ENCODE measurements around the gene DRAM2. TPM values are rescaled to one million over a fixed set of nuclear protein-coding genes. Genes with fewer than 3 reads are reported as not detected.
A peak's percentile ranks its signal among the peaks of the same experiment; 100 is the strongest.

Gene DRAM2
- 17.2 and 24.7 TPM in 2 replicates for total RNA-seq (2014; rRNA removed; shearing (Covaris generic))
- 27.7 and 31.5 TPM in 2 replicates for polyA plus RNA-seq (2015; cell fraction: cytosol; rRNA removed)
- 23.6 and 28.2 TPM in 2 replicates for polyA plus RNA-seq (2015; cell fraction: nucleus; rRNA removed)

DNA sequence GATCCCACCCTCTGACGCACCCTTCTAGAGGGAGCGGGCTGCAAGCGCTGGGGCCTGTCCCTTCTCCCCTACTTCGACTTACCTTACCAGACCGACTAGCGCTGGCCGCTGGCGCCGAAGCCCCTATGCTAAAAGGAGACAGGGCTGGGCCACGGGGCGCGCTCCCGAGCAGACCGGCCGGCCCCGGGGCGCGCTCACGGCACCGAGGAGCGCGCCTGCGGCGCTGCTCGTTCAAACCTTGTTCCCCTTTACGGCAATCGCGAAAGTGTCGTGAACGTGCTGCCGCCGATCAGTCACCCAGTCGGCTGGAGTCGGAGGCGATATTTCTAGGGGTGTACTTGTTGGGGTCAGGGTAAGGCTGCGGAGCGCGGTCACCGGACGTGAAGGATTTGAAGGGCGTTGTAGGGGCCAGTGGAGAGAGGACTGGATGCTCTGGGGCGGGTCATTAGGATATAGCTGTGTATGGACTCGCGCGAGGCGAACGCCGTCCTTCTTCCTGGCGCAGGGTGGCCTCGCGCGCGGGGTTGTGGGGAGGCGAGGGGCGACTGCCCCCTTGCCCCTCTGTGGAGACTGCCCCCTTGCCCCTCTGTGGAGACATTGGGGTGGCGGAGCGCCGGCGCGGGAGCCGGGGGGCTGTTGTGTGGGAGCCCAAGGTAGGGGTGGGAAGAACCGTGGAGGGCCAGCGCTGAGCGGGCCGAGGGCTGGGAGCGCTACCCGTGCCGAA is at the start of gene DRAM2, which contains the start of gene CEPT1:
DRAM2 (minus strand) TSS at position 138 of the 724 bp plus-strand sequence. CDS start 8,539 bp downstream, outside the sequence.
CEPT1 (plus strand) TSS at position 268 of the 724 bp plus-strand sequence. CDS start 7,492 bp downstream, outside the sequence.
- peak; percentile 96 for DNase-seq (ENCODE audit: low read depth)

DNA sequence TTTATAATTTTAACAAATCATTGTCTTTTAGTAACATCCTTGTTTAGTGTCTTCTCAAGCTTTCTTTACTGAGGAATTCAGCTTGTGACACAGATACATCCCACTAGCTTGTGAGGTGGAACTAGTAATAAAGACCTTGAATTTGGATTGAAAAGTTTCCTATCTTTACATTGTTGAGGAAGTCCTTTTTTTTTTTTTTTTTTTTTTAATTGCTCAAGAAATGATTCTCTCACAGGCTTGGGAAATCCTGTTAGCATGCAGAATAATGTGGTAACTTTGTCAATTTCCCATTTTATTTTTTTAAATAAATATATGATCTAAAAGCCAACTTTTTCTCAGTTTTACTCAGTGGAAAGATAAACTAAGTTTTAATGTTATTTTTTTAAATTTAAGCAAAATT is 44.8 kb upstream of the DRAM2 start:
- DNase-seq (ENCODE audit: low read depth) = no peak

DNA sequence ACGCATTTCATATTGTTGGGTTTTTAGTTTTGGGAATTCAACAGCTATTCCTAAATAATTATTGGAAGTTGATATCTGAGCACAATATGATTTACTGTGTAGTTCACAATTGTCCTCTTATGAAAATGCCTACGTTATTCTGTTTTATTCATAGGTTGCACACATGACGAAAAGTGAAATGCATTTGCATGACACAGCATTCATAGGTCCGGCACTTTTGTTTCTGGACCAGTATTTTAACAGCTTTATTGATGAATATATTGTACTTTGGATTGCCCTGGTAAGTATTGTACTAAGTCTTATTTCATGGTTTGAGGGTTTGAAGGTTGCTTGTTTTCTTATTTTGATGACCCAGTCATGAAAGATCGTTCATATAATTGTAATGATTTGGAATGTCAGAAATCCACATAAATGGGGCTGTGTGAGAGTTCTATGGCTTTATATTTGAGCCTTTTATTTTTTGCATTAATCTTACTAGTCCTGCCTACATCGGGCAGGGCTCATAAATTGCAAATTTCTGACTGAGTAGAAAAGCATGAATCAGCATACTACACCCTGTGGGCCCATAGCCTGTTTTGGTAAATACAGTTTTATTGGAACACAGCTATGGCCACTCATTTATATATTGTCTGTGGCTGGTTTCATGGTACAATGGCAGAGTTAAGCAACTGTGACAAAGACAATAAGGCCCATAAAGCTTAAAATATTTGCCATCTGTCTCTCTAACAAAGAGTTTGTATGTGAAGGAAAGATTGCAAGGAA is 43.6 kb upstream of the DRAM2 start:
- no peak for DNase-seq (ENCODE audit: low read depth)

DNA sequence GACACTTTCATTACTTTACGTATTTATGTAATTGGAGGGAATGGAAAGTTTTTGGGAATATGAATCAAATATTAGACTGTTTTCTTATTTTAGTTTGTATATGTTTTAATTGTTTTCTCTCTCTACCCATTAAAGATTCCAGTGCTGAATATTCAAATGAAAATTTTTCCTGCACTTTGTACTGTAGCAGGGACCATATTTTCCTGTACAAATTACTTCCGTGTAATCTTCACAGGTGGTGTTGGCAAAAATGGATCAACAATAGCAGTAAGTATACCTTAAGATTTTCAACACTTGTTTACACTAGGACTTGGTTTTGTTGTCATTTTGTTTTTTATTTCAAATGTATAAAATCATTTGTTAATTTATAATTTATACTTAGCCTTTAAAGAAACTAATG is 42.2 kb upstream of the DRAM2 start:
- no peak for DNase-seq (ENCODE audit: low read depth)

DNA sequence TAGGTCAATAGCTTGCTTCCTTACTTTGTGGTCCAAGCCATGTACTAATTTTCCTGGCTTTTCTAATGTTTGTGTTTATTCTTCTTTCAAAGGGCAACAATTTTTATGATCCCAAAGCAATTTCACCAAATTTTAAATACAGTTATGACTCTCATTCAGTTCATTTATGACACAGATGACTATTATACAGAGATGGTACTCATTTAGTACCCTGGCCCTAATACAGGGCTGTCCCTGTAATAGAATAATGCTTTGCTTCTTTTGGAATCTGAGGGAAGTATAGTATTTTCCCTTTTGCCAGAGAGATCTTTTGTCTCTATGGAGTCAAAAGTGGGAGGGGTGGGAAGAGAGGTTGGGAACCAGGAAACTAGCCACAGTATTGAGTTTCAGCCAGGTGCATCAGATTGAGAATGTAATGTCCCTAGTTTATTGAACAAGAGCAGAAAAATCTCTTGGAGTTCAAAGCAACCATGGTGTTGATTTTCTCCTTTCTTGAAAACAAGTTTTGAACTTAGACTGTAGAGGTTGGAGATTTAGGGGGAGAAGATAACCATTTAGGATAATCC is 40.2 kb upstream of the DRAM2 start:
- DNase-seq (ENCODE audit: low read depth) = no peak

DNA sequence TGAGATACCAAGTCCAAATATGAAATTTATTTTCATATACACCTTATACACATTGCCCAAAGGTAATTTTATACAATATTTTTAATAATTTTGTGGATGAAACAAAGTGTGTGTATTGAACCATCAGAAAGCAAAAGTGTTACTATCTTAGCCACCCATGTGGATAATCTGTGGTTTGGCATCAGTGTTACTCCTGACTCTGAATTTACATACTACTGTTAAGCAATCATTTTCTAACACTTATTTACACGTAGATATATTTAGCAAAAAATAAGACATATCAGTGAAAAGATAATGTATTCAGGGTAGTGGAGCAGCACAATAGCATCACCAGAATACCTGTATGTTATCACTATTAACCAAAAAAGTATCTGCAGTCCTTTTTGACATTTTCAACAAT is 36.8 kb upstream of the DRAM2 start:
- no peak for DNase-seq (ENCODE audit: low read depth)

DNA sequence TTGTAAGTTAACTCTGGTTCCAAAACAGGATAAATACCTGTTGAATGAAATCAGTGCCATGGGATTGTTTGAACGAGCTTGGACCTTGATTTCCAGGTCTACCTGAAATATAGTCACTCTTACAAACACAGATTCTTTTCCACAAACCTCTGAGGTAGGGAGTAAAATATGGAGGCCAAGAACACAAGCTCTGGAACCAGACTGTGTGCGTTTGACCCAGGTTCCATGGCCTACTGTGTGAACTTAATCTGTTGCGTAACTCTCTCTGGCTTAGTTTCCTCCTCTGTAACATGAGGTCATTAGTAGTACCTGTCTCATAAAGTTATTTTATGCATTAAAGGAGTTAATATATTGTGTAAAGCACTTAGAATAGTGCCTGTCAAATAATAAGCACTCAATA is 35.5 kb upstream of the DRAM2 start:
- no peak for DNase-seq (ENCODE audit: low read depth)

DNA sequence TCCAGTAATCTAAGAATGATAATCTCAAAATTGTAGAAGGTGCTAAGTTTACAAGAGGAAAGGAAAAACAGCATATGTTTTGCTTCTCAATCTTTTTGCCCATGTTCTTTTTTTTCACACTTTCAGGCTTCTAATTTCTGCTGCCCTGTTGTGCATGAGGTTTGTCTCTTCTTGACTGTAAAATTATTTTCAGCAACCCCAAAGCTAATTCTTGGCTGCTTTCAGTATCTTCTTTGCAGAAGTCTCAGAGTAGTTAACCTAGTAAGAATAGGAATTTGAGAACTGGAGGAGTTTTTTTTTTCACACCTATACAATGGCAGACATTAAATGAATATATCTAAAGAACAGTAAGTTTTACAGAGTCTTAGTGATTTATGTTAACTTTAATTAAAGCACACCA is 34.2 kb upstream of the DRAM2 start:
- DNase-seq (ENCODE audit: low read depth) = no peak

DNA sequence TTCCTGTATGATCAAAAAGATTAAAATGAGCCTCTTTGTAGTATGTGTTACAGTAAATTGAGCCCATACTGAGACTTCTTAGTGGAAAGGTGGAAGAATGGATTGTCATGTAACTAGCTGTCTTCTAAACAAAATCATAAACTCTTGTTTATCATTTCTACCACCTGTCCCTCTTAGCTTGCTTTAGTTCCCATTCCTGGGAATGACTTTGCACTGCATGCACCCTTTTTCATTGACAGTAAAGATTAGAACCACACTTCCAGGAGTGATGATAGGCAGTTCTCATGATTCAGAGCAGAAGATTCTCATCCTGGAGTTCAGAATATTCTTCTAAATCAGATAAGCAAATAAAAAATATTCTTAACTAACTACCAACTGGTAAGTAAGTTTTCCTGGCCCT is 32.6 kb upstream of the DRAM2 start:
- DNase-seq (ENCODE audit: low read depth) = no peak

DNA sequence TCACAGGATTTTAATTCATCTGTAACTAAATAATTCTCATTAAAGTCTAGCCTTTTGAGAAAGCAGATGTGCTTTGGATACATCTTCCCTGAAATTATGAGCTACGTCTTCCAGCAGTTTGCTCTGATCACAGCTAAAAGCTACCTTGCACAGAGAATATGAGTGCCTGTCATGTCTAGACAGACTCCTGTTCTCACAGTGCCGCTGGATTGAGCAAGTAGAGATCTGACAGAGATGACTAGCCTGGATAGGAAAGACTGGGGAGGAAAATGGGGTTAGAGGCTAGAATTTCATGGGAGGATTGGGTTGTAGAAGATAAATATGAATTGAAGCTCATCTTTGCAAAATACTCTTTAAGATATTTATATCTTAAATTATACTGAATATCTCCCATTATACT is 24.3 kb upstream of the DRAM2 start:
- DNase-seq (ENCODE audit: low read depth) = no peak

DNA sequence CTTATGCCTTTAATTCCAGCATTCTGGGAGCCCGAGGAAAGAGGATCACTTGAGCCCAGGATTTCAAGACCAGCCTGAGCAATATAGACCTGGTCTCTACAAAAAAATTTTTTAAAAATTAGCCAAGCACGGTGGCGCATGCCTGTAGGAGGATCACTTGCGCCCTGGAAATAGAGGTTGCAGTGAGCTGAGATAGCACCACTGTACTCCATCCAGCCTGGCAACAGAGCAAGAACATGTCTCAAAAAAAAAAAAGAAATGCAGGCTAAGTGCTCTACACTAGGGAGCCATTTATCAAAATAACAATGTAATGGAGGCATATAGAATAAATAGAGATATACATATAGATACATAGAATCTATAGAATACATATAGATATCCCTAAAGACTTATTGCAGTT is 23.5 kb upstream of the DRAM2 start:
- no peak for DNase-seq (ENCODE audit: low read depth)

DNA sequence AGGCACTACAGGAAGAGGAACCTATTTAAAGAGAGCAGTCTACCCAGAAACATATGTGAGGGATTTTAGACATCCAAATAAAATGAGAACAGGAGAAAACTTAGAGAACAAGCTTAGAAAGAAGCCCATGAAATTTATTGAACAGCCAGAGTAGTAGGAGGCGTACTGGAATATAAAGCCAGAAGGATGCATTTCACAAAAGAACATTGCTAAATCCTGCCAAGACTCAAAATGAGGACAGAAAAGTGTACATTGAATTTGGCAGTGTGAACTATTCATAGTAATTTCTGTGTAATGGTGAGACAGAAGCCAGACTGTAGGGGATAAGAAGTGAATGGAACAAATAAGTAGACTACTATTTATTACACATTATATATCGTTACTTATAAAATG is 22.6 kb upstream of the DRAM2 start:
- no peak for DNase-seq (ENCODE audit: low read depth)

DNA sequence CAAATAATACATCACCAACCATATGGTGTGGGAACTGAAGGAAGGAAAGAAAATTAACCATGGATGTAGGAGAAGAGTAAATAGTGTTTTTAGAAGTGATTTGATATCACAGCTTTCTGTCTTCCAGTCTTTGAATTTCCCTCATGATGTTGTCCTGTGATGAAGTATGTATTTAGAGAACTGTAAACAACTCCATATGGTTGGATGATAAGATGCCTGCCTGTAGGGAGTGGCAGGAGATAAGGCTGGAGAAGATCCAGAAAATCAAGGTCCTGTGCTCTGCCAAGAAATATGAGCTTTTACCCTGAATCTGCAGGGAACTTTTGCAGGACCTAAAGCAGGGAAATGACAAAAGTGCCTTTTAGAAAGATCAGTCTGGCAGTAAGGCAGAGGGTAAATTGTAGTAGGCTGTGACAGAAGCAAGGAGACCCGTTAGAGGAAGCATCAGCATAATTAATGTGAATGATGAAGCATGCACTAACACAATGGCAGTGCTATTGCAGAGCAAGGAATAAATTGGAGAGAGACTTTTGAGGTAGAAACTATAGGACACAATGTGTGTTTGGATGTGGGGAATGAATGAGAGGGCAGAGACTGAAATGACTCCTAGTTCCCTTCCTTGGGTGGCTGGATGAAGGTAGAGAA is 22.1 kb upstream of the DRAM2 start:
- no peak for DNase-seq (ENCODE audit: low read depth)

DNA sequence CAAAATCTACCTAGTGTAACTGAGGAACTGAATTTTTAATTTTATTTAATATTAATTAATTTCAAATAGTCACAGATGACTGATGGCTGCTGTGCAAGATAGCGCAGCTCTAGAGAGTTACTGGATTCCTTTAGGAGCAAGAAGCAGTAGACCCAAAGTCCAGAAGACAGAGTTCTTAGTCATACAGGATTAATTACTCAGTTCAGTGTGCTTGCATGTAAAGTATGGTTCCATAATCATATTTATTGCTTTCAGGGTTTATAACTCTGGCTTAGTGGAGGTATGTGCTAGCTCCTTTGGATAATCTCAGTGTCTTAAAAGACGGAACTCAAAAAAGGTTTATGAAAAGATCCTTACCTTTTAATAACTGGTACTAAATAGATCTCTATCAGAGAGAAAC is 17.5 kb upstream of the DRAM2 start:
- DNase-seq (ENCODE audit: low read depth) = no peak

DNA sequence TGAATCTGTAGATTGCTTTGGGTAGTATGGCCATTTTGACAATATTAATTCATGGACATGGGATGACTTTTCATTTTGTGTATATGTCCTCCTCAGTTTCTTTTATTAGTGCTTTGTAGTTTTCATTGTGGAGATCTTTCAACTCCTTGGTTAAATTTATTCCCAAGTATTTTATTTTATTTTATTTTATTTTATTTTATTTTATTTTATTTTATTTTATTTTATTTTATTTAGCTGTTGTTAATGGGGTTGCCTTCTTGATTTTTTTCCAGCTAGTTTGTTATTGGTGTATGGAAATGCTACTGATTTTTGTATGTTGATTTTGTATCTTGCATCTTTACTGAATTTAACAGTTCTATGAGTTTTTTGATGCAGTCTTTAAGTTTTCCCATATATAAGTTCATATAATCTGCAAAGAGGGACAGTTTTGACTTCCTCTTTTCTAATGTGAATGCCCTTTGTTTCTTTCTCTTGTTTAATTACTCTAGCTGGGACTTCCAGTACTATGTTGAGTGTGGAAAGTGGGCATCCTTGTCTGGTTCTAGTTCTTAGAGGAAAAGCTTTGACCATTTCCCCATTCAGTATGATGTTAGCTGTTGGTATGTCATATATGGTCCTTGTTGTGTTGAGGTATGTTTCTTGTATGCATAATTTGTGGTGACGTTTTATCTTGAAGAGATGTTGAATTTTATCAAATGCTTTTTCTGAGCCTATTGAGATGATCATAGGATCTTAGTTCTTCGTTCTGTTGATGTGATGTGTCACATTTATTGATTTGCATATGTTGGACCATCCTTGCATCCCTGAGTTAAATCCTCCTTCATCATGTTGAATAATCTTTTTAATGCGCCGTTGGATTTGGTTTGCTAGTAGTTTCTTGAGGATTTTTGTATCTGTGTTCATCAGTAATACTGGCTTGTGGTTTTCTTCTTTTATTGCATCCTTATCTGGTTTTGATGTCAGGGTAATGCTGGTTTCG is 14.4 kb upstream of the DRAM2 start:
- no peak for DNase-seq (ENCODE audit: low read depth)

DNA sequence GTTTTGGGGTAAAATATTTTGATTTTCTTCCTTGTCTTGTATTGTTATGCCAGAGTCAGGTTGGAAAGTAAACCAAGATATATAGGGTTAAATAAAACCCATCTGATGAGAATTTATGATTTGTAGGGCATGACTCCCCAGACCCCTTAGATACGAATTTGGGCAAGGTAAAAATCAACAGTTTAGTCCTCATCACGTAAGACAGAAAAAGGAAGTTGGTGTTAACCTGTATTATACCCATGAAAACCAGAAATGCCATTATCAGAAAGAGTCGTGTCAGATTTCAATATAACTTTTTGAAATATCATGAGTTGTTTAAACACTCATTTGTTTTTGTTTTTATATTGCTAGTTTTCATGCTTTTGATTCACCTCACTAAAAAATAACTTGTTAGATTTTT is 11.9 kb upstream of the DRAM2 start:
- DNase-seq (ENCODE audit: low read depth) = no peak

DNA sequence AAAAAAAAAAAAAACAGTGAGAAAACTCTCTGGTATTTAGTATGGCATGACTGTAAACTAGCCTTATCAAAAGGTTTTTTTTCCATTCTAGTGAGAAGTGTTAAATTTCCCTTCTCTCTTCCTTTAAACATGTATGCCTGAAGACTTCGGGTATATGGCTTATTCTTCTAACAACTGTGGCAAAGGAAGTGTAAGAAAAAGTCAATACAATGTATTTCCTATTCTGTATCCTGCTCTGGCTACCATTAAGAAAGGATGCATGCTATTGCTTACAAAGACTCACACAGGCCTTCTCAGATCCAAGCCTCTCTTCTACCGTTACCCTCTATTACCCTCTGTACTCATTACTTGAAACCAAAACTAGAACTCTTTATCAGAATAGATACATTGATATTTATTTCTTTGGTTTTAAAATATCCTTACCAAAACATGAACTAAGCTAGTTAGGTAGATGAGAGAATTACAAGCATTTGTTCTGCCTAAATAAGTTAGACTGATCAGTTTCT is 8.5 kb upstream of the DRAM2 start:
- DNase-seq (ENCODE audit: low read depth) = no peak

DNA sequence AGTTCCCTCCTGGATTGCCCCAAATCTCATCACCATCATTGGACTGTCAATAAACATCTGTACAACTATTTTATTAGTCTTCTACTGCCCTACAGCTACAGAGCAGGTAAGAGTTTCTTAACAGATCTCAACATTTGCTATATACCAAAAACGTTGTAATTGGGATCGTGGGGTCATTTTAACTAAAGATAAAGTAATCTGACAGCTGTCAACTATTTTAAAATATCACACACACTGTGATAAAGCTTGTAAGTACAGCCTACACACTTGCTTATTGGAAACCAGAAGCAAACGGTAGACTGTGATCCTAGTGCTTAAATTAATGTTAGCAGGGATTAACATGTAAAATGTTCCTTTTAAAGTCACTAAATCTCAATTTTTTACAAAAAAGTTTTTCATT is 8.1 kb upstream of the DRAM2 start:
- no peak for DNase-seq (ENCODE audit: low read depth)

DNA sequence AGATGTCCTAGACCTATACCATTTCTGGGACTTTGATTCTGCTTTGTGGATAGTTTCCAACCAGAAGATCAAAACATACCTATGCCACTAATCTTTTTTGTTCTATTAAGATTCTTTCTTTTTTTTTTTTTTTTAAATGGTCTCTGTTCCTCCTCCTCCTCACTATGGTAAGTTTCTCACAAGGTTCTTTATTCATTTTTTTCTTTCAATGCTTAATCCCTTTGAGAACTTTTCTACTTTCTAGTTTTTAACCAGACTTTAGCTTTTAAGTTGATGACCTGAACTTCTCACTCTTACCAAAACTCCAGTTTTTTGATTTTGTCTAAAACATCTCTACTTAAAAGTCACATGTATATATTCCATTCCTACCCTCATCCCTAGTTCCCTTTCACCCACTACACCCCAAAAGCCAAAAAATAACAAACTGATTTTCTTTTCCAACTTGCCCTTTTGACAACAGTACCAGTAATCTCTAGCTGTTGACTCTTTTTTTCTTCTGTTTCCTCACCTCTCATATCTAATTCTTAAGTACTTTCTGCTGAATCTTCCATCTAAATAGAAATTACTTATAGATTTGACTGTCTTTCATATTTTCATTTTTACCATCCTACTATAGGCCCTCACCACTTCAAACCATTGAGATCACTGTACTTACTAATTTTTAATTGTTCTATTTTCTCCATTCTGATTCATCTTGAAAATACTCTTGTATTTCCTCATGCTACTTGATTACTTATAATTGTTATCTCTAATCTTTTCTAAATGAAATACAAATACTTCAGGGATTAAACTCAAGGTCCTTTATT is 6.3 kb upstream of the DRAM2 start:
- no peak for DNase-seq (ENCODE audit: low read depth)

Measured in HT1080 (cell line).